Thyroid gland (tissue), 4 donors: ENCODE data around the gene DIP2C.

ENCODE experiments used
- CTCF ChIP-seq, 6 experiments: fragments of 200-600 bp in 3 of 6; fragments of 450-650 bp in 3 of 6; sonication (generic) in 3 of 6; IDR thresholded peaks; one replicate each; pipeline ENCODE4 v1.5.1; 2016 to 2019; ENCODE audit warnings: antibody characterized with exemption in 6 of 6, mild to moderate bottlenecking in 2 of 6, inconsistent platforms in 1 of 6, moderate library complexity in 1 of 6
- POLR2A ChIP-seq, 2 donors: fragments of 450-650 bp; IDR thresholded peaks; one replicate each; pipeline ENCODE4 v1.6.1; 2017; ENCODE audit warnings: antibody characterized with exemption in 2 of 2, mild to moderate bottlenecking in 2 of 2, moderate library complexity in 1 of 2

- TF ChIP-seq CTCF (IDR thresholded peaks at IDR 0.05), result no peak
- no peak for TF ChIP-seq POLR2A (IDR thresholded peaks at IDR 0.05)
Measured at GRCh38 chr10:604716-605631, 84.5 kb downstream of the DIP2C start.
